MM.1S (cell line): ENCODE measurements around the gene SLC25A25.
"Not testable (repeated sequence)": the region's sequence is repeated elsewhere in the genome, so short reads cannot be mapped to it uniquely, and the experiment has no call there.

ENCODE experiments used
- DNase-seq: peaks from one replicate; pipeline ENCODE4 v3.0.0-alpha.2; 2015
- H2AFZ ChIP-seq: fragments of 300-600 bp; sonication (generic); 2 replicates; pipeline ENCODE4 v1.6.0; 2016; ENCODE audit warnings: antibody characterized with exemption, low read length
- H3F3A ChIP-seq: fragments of 300-600 bp; sonication (generic); 2 replicates; pipeline ENCODE4 v1.6.1; 2016; ENCODE audit warnings: mild to moderate bottlenecking, antibody characterized with exemption, low read length, moderate library complexity, mixed read lengths; ENCODE audit not compliant: insufficient read depth
- H3K27ac ChIP-seq: fragments of 300-600 bp; sonication (generic); 2 replicates; pipeline ENCODE4 v1.5.1; 2016; ENCODE audit warnings: mild to moderate bottlenecking, low read length
- H3K27me3 ChIP-seq: fragments of 300-600 bp; sonication (generic); replicated peaks from 2 replicates; pipeline ENCODE4 v1.6.0; 2016; ENCODE audit warnings: low read length; ENCODE audit not compliant: insufficient read depth
- H3K36me3 ChIP-seq: fragments of 300-600 bp; sonication (generic); replicated peaks from 2 replicates; pipeline ENCODE4 v1.6.1; 2016; ENCODE audit warnings: mild to moderate bottlenecking, low read length, mixed read lengths; ENCODE audit not compliant: insufficient read depth
- H3K4me1 ChIP-seq: fragments of 300-600 bp; sonication (generic); 2 replicates; pipeline ENCODE4 v1.6.1; 2016; ENCODE audit warnings: low read length, mixed read lengths
- H3K4me2 ChIP-seq: fragments of 300-600 bp; sonication (generic); 2 replicates; pipeline ENCODE4 v1.6.0; 2016; ENCODE audit warnings: low read depth, low read length
- H3K4me3 ChIP-seq: fragments of 300-600 bp; sonication (generic); 2 replicates; pipeline ENCODE4 v1.5.1; 2016; ENCODE audit warnings: low read length, mixed read lengths
- H3K79me2 ChIP-seq: fragments of 300-600 bp; sonication (generic); 2 replicates; pipeline ENCODE4 v1.6.1; 2016; ENCODE audit warnings: mixed run types, low read length, mixed read lengths
- H3K9ac ChIP-seq: fragments of 300-600 bp; sonication (generic); 2 replicates; pipeline ENCODE4 v1.6.1; 2016; ENCODE audit warnings: low read length, mixed read lengths
- H3K9me2 ChIP-seq: fragments of 300-600 bp; sonication (generic); replicated peaks from 2 replicates; pipeline ENCODE4 v1.6.1; 2016; ENCODE audit warnings: mild to moderate bottlenecking, low read length, mixed read lengths; ENCODE audit not compliant: insufficient read depth
- H3K9me3 ChIP-seq: fragments of 300-600 bp; sonication (generic); replicated peaks from 2 replicates; pipeline ENCODE4 v1.6.1; 2016; ENCODE audit warnings: mild to moderate bottlenecking, low read length, mixed read lengths; ENCODE audit not compliant: insufficient read depth
- H4K20me1 ChIP-seq: fragments of 300-600 bp; sonication (generic); 2 replicates; pipeline ENCODE4 v1.6.1; 2016; ENCODE audit warnings: mild to moderate bottlenecking, low read length, moderate library complexity, mixed read lengths; ENCODE audit not compliant: insufficient read depth
- EZH2 ChIP-seq: fragments of 300-600 bp; sonication (generic); optimal IDR thresholded peaks from 2 replicates; pipeline ENCODE3; 2017; ENCODE audit warnings: low read depth, mild to moderate bottlenecking, antibody characterized with exemption, low read length, mixed read lengths
- EZH2phosphoT487 ChIP-seq: fragments of 300-600 bp; sonication (generic); IDR thresholded peaks from 2 replicates; pipeline ENCODE4 v1.6.1; 2018; ENCODE audit warnings: antibody characterized with exemption, low read length
- TF ChIP-seq, protein P1 (sequence below): fragments of 300-600 bp; sonication (generic); IDR thresholded peaks from 2 replicates; pipeline ENCODE4 v1.5.1; 2016; ENCODE audit warnings: antibody characterized with exemption, low read length, mixed read lengths

The SLC25A25 gene

DNA sequence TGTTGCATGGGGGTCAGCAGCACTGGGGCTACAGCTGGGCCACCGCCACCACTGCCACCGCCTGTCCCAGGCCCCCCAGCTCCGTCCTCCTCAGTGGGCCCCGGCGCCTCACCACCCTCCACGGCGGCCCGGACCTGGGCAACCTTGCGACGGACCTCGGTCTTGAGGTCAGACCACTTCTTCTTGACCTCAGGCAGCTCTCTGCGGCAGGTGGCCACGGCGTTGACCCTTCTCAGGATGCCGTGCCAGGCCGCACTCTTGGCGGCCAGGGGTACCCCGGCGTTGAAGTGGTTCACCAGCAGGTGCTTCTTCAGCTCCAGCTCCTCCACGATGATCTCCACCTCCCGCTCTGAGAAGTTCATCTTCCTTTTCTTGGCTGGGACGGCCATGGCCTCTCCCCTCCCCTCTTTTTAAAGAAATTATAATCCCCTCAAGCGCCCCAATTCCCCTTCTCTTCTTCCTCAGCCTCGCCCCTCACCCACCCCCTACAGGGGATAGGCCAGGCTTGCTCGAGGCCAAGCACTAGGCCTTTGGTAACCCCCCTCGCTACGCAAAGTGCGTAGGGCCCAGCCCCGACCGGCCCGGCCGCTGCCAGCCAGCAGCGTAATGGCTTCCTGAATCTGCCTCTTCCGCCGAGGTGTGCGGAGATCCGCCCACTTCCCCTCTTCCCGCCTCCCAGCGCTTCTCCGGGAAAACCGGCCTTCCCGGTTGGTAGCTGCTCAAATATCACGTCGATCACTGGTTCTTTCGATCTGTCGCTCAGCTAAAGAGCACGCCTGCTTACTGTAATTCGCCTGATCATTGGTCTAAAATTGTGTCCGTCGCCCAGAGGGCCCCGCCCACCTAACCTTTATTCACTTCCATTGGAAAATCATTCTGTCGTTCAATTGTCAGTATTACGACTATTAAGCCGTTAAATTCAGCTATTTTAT lies 1.1 kb upstream of the SLC25A25 start, which contains the start of gene NAIF1:
Gene NAIF1 (minus strand): TSS at position 608 of the 932 bp plus-strand sequence. CDS start 219 bp downstream, at position 389.
- Histone ChIP-seq H3K4me3 (peak within 1 kb of the TSS; percentile 98), H2AFZ (peak within 1 kb of the TSS; percentile 71), H4K20me1 (no peaks in the 10 kb centered on the region), H3K9ac (peak within 1 kb of the TSS; percentile 80), H3K27ac (peak within 1 kb of the TSS; percentile 92), H3K4me2 (peak within 1 kb of the TSS; percentile 96), H3K79me2 (peaks cover 55% of the 10 kb centered on the region), H3K9me2 (no peaks in the 10 kb centered on the region), H3K9me3 (no peaks in the 10 kb centered on the region), H3K36me3 (no peaks in the 10 kb centered on the region), H3K4me1 (peaks cover 24% of the 10 kb centered on the region), H3K27me3 (no peaks in the 10 kb centered on the region), H3F3A (peaks cover 31% of the 10 kb centered on the region)
- no peak for TF ChIP-seq EZH2phosphoT487
- TF ChIP-seq, protein P1, sequence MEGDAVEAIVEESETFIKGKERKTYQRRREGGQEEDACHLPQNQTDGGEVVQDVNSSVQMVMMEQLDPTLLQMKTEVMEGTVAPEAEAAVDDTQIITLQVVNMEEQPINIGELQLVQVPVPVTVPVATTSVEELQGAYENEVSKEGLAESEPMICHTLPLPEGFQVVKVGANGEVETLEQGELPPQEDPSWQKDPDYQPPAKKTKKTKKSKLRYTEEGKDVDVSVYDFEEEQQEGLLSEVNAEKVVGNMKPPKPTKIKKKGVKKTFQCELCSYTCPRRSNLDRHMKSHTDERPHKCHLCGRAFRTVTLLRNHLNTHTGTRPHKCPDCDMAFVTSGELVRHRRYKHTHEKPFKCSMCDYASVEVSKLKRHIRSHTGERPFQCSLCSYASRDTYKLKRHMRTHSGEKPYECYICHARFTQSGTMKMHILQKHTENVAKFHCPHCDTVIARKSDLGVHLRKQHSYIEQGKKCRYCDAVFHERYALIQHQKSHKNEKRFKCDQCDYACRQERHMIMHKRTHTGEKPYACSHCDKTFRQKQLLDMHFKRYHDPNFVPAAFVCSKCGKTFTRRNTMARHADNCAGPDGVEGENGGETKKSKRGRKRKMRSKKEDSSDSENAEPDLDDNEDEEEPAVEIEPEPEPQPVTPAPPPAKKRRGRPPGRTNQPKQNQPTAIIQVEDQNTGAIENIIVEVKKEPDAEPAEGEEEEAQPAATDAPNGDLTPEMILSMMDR: peak; percentile 4; the same call in 1 of the 2 replicates
- DNase-seq: peak; percentile 100

DNA sequence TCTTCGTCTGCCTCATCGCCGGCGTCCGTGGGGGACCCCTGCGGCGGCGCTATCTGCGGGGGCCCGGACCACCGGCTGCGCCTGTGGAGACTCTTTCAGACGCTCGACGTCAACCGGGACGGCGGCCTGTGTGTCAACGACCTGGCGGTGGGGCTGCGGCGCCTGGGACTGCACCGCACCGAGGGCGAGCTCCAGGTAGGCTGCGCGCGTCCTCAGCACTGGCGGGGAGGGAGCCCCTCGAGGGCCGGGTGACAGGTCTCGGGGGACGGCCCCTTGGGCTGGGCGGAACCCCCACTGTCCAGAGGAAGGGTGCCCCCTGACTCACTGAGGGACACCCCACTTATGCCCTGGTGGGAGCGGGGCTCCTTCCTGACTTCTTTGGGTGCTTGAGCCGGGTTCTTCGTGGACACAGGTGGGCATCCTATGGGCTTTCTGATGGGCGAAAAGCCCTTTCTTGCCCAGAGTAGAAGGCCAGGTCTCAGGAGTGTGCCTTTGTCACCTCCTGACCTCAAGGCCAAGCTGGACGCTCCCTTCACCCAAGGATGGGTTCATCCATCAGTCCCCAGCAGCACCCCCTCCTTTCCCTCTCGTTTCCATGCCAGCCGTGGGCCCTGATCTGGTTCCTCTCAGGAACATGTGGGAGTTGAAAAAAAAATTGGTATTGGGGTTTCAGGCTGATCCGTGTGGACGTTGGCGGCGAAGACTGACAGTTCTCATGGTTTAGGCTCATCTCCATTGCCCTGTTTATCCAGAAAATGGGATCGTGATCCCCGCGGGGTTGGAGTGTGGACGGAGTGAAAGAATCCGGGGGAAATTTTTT lies 564 bp downstream of the SLC25A25 start:
- peaks cover 36% of the 10 kb centered on the region for H3K4me1 ChIP-seq
- no peaks in the 10 kb centered on the region for H3K9me3 ChIP-seq

DNA sequence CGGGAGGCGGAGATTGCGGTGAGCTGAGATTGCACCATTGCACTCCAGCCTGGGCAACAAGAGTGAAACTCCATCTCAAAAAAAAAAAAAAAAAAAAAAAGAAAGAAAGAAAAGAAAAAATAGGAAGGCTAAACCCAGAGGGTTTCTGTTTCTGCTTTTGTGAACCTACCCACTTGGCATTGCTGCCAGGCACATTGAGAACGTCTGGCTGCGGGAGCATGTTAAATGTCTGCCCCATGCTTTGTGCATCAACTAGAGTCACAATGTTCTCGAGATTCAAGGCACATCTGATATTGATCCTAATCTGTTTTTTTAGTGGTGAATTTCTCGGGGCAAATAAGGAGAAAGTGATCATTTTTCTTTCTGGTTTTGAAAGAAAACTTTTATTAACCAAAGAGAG lies 2.8 kb downstream of the SLC25A25 start:
- peak overlapping the region; percentile 92; the same call in 1 of the 2 replicates for H3K27ac ChIP-seq
- no peaks in the 10 kb centered on the region for H3K9me3 ChIP-seq
- no peaks in the 10 kb centered on the region for H4K20me1 ChIP-seq
- peaks cover 50% of the 10 kb centered on the region for H3F3A ChIP-seq
- peak overlapping the region; percentile 32; the same call in 1 of the 2 replicates for H3K4me3 ChIP-seq
- DNase-seq: no peak
- no peaks in the 10 kb centered on the region for H3K9me2 ChIP-seq
- no peak overlapping the region for H2AFZ ChIP-seq
- H3K79me2 ChIP-seq: peaks cover 79% of the 10 kb centered on the region
- no peak overlapping the region for H3K9ac ChIP-seq
- peaks cover 41% of the 10 kb centered on the region for H3K4me1 ChIP-seq
- H3K4me2 ChIP-seq: peak overlapping the region; percentile 85
- no peaks in the 10 kb centered on the region for H3K27me3 ChIP-seq
- TF ChIP-seq EZH2 (no peak), EZH2phosphoT487 (no peak)
- TF ChIP-seq, protein P1: no peak
- H3K36me3 ChIP-seq: no peaks in the 10 kb centered on the region

More for the DNA sequence above, 564 bp downstream of the SLC25A25 start:
- Histone ChIP-seq H4K20me1 (no peaks in the 10 kb centered on the region), H3F3A (peaks cover 47% of the 10 kb centered on the region), H3K36me3 (no peaks in the 10 kb centered on the region), H3K79me2 (peaks cover 63% of the 10 kb centered on the region), H3K27me3 (no peaks in the 10 kb centered on the region), H3K27ac (peak overlapping the region; percentile 66; the same call in 1 of the 2 replicates), H2AFZ (no peak overlapping the region), H3K4me2 (peak overlapping the region; percentile 96), H3K4me3 (peak overlapping the region; percentile 98), H3K9me2 (no peaks in the 10 kb centered on the region), H3K9ac (peak overlapping the region; percentile 80)
- no peak for TF ChIP-seq EZH2
- TF ChIP-seq, protein P1: no peak
- no peak for TF ChIP-seq EZH2phosphoT487
- DNase-seq: no peak

DNA sequence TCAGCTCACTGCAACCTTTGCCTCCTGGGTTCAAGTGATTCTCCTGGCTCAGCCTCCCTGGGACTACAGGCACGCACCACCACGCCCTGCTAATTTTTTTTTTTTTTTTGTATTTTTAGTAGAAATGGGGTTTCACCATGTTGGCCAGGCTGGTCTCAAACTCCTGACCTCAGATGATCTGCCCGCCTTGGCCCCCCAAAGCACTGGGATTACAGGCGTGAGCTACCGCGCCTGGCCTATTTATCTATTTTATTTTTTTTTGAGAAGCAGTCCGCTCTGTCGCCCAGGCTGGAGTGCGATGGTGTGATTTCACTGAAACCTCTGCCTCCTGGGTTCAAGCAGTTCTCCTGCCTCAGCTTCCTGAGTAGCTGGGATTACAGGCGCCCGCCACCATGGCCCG lies 3.4 kb downstream of the SLC25A25 start:
- not testable (repeated sequence) for DNase-seq, H3K27me3 ChIP-seq, H4K20me1 ChIP-seq, H3K36me3 ChIP-seq, H2AFZ ChIP-seq, H3K9me2 ChIP-seq, H3K9me3 ChIP-seq
- Histone ChIP-seq H3K27ac (peak overlapping the region; percentile 92), H3K4me1 (peaks cover 35% of the 10 kb centered on the region), H3K4me3 (peak overlapping the region; percentile 14), H3K4me2 (peak overlapping the region; percentile 85; the same call in 1 of the 2 replicates), H3F3A (peaks cover 50% of the 10 kb centered on the region), H3K79me2 (peaks cover 77% of the 10 kb centered on the region), H3K9ac (peak overlapping the region; percentile 62)
